Naive thymus-derived CD4-positive, alpha-beta T cell (primary cell): ENCODE data around the gene UCHL5. TPM values are rescaled to one million over a fixed set of nuclear protein-coding genes. Genes with fewer than 3 reads are reported as not detected.
"Not testable (repeated sequence)": the region's sequence is repeated elsewhere in the genome, so short reads cannot be mapped to it uniquely, and the experiment has no call there.

Experiments used
- ATAC-seq: fragments of 150-1000 bp; cut with Tn5 transposase; 2 replicates; pipeline ENCODE4 v1.10.0; 2021; ENCODE audit warnings: mild to moderate bottlenecking, moderate library complexity
- CTCF ChIA-PET: fragments of 350-600 bp; sonication (Branson Sonifier 250); formaldehyde crosslinking; loops from one replicate; lab custom pipeline; 2021; ENCODE audit warnings: antibody characterized with exemption; lab: Charles Lee
- POLR2A ChIA-PET: fragments of 350-600 bp; sonication (Branson Sonifier 250); formaldehyde crosslinking; loops from one replicate; lab custom pipeline; 2021; ENCODE audit warnings: antibody characterized with exemption, inconsistent platforms; lab: Charles Lee
- DNase-seq, 9 donors: peaks; one replicate each; pipeline versions ENCODE4 v3.0.0 to v3.0.0-alpha.2; 2020 to 2022; ENCODE audit warnings: mixed read lengths in 1 of 9
- H3K27ac ChIP-seq: one replicate; pipeline ENCODE4 v1.7.0; 2013; ENCODE audit warnings: mild to moderate bottlenecking, low read depth, low read length, moderate library complexity
- H3K27me3 ChIP-seq, 2 donors: one replicate each; pipeline ENCODE4 v1.7.0; 2013; ENCODE audit warnings: low read length in 2 of 2, mild to moderate bottlenecking in 2 of 2, moderate library complexity in 2 of 2; ENCODE audit not compliant: control insufficient read depth in 2 of 2, insufficient read depth in 2 of 2
- H3K36me3 ChIP-seq, 3 experiments: 1 replicate in 2 of 3; 2 replicates in 1 of 3; pipeline ENCODE4 v1.7.0; 2013; ENCODE audit warnings: low read length in 3 of 3, mild to moderate bottlenecking in 3 of 3, moderate library complexity in 1 of 3; ENCODE audit not compliant: insufficient read depth in 3 of 3, control insufficient read depth in 2 of 3
- H3K4me1 ChIP-seq, 2 donors: one replicate each; pipeline ENCODE4 v1.7.0; 2013; ENCODE audit warnings: low read length in 2 of 2, mild to moderate bottlenecking in 2 of 2, moderate library complexity in 1 of 2; ENCODE audit not compliant: control insufficient read depth in 2 of 2, insufficient read depth in 2 of 2
- H3K4me3 ChIP-seq: 2 replicates; pipeline ENCODE4 v1.7.0; 2013; ENCODE audit warnings: mild to moderate bottlenecking, low read length
- H3K9me3 ChIP-seq, 3 experiments: 1 replicate in 2 of 3; 2 replicates in 1 of 3; pipeline ENCODE4 v1.7.0; 2013; ENCODE audit warnings: low read length in 3 of 3; ENCODE audit not compliant: control insufficient read depth in 2 of 3
- H3K27ac Mint-ChIP-seq, 9 donors: one replicate each; pipeline ENCODE4 v1.8.0; 2020 to 2022; ENCODE audit warnings: mixed read lengths in 9 of 9, mild to moderate bottlenecking in 8 of 9, moderate library complexity in 5 of 9, inconsistent platforms in 2 of 9
- H3K27me3 Mint-ChIP-seq, 5 donors: one replicate each; pipeline ENCODE4 v1.8.0; 2021 to 2022; ENCODE audit warnings: mixed read lengths in 5 of 5, mild to moderate bottlenecking in 1 of 5
- H3K36me3 Mint-ChIP-seq, 5 donors: one replicate each; pipeline ENCODE4 v1.8.0; 2020 to 2022; ENCODE audit warnings: mixed read lengths in 5 of 5, mild to moderate bottlenecking in 3 of 5, inconsistent platforms in 1 of 5
- H3K4me1 Mint-ChIP-seq, 7 donors: one replicate each; pipeline ENCODE4 v1.8.0; 2020 to 2022; ENCODE audit warnings: mixed read lengths in 7 of 7, mild to moderate bottlenecking in 3 of 7, inconsistent platforms in 1 of 7
- H3K4me3 Mint-ChIP-seq, 10 donors: one replicate each; pipeline ENCODE4 v1.8.0; 2020 to 2022; ENCODE audit warnings: mild to moderate bottlenecking in 10 of 10, mixed read lengths in 10 of 10, moderate library complexity in 6 of 10, inconsistent platforms in 2 of 10
- H3K9me3 Mint-ChIP-seq, 11 donors: one replicate each; pipeline ENCODE4 v1.8.0; 2020 to 2022; ENCODE audit warnings: mixed read lengths in 11 of 11, mild to moderate bottlenecking in 4 of 11, inconsistent platforms in 1 of 11, moderate library complexity in 1 of 11
- intact Hi-C, 2 donors: fragments of 100-400 bp; cut with micrococcal nuclease; formaldehyde crosslinking; loops; one replicate each; pipeline ENCODE4 v1.15.1; 2023
- polyA plus RNA-seq, 2 donors: library from polyadenylated mRNA; unstranded; fragments of 300-500 nt; fragmentation: Illumina TruSeq; gene quantifications; one replicate each; pipeline ENCODE4 v1.2.3, GENCODE V29; 2021
- total RNA-seq, 6 experiments: library from RNA in 5 of 6; stranded (reverse) in 5 of 6; gene quantifications; 1 replicate in 5 of 6; 2 replicates in 1 of 6; pipeline ENCODE4 v1.2.3 and lab custom pipeline; 2021 to 2026

UCHL5 gene
- total and polyA plus RNA-seq, 7 experiments from 2014 or later, result 20.2 to 58.2 (median 37.4) TPM

DNA sequence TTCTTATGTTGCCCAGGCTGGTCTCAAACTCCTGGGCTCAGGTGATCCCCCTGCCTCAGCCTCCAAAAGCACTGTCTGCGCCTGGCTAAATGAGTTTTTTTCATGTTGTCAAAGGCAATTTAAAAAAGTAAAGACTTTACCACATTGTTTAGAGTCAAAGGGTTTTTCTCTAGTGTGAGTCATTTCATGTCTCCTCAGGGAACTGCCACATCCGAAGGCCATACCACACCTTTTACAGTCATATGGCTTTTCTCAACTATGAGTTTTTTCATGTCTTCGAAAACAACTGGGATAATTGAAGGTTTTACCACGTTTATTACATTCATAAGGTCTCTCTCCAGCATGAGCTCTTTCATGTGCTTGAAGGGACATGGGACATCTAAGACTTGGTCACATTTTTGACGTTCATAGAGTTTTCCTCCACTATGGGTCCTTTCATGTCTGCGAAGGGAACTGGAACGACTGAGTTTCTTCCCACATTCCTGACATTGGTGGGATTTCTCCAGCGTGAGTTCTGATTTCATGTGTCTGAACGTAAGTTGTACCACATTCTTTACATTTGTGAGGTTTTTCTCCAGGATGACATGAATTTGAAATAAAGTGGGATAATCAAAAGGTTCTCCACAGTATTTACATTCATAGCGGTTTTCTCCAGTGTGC, 65.6 kb downstream of the UCHL5 start:
- Histone ChIP-seq H3K9me3 (peaks cover 0 to 10% (median 0%) of the 10 kb centered on the region in 3 experiments), H3K27ac (no peak overlapping the region), H3K27me3 (no peaks in the 10 kb centered on the region), H3K4me3 (no peak overlapping the region), H3K36me3 (no peaks in the 10 kb centered on the region), H3K4me1 (no peaks in the 10 kb centered on the region)
- Mint-ChIP-seq H3K9me3 (peaks cover 0 to 24% (median 6%) of the 10 kb centered on the region in 11 donors), H3K27me3 (no peaks in the 10 kb centered on the region), H3K4me1 (peaks cover 0 to 6% (median 0%) of the 10 kb centered on the region in 7 donors), H3K4me3 (no peak overlapping the region), H3K27ac (no peak overlapping the region), H3K36me3 (peaks cover 3 to 43% (median 33%) of the 10 kb centered on the region in 5 donors)
- ATAC-seq (no peak), DNase-seq (no peak)
- intact Hi-C loops, result no loop called here
- CTCF ChIA-PET, result no interaction called here
- POLR2A ChIA-PET, result no interaction called here

DNA sequence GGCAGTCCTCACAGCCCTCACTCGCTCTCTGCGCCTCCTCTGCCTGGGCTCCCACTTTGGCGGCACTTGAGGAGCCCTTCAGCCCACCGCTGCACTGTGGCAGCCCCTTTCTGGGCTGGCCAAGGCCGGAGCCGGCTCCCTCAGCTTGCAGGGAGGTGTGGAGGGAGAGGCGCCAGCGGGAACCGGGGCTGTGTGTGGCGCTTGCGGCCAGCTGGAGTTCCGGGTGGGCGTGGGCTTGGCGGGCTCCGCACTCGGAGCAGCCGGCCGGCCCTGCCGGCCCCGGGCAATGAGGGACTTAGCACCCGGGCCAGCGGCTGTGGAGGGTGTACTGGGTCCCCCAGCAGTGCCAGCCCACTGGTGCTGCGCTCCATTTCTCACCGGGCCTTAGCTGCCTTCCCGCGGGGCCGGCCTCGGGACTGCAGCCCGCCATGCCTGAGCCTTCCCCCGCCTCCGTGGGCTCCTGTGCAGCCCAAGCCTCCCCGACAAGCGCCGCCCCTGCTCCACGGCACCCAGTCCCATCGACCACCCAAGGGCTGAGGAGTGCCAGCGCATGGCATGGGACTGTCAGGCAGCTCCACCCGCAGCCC, 72.3 kb downstream of the UCHL5 start:
- H3K36me3 ChIP-seq, ATAC-seq, POLR2A ChIA-PET, H3K9me3 Mint-ChIP-seq, H3K9me3 ChIP-seq, H3K27ac ChIP-seq, CTCF ChIA-PET, DNase-seq, H3K27ac Mint-ChIP-seq, H3K27me3 ChIP-seq, intact Hi-C loops, H3K4me3 Mint-ChIP-seq, H3K4me1 ChIP-seq, H3K27me3 Mint-ChIP-seq, H3K4me3 ChIP-seq: not testable (repeated sequence)
- H3K4me1 Mint-ChIP-seq, result peaks cover 0 to 16% (median 0%) of the 10 kb centered on the region in 7 donors
- H3K36me3 Mint-ChIP-seq, result peaks cover 0 to 17% (median 14%) of the 10 kb centered on the region in 5 donors

GRCh38 chr1:192986110-192986747, 72.9 kb downstream of the UCHL5 start:
- Histone ChIP-seq H3K9me3 (no peaks in the 10 kb centered on the region), H3K4me3 (no peak overlapping the region), H3K27me3 (no peaks in the 10 kb centered on the region), H3K4me1 (no peaks in the 10 kb centered on the region), H3K27ac (no peak overlapping the region), H3K36me3 (no peaks in the 10 kb centered on the region)
- peaks cover 0 to 18% (median 14%) of the 10 kb centered on the region in 5 donors for H3K36me3 Mint-ChIP-seq
- H3K9me3 Mint-ChIP-seq, result no peaks in the 10 kb centered on the region
- ChIA-PET CTCF (no interaction called here), POLR2A (no interaction called here)
- DNase-seq (peak in 1 of 9 donors; percentile 60), ATAC-seq (no peak)
- no peaks in the 10 kb centered on the region for H3K27me3 Mint-ChIP-seq
- intact Hi-C loops, result no loop called here
- peaks cover 0 to 16% (median 0%) of the 10 kb centered on the region in 7 donors for H3K4me1 Mint-ChIP-seq
- H3K4me3 Mint-ChIP-seq, result no peak overlapping the region
- H3K27ac Mint-ChIP-seq, result no peak overlapping the region

DNA sequence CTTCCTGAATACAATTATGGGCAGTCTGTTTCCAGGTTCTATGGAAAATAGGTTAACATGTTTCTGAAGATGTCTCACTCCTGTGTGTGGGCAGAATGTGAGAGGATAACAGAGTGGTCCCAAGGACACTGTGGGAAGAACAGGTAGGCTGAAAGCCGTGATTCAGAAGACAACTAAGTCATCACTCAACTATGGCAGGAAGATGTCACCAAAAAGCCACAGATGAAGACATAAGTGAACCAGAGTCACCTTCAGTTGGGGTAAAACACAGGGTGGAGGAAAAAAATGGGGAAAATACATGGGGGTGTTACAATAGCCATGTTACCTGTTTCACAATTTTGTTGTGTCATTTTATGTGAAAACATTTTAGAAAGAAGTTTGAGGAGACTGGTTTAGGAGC, 75.1 kb downstream of the UCHL5 start:
- peaks cover 0 to 16% (median 0%) of the 10 kb centered on the region in 7 donors for H3K4me1 Mint-ChIP-seq
- no peak overlapping the region for H3K4me3 Mint-ChIP-seq
- H3K9me3 ChIP-seq, result no peaks in the 10 kb centered on the region
- no peaks in the 10 kb centered on the region for H3K27me3 Mint-ChIP-seq
- no peaks in the 10 kb centered on the region for H3K27me3 ChIP-seq
- H3K36me3 Mint-ChIP-seq, result peaks cover 0 to 31% (median 28%) of the 10 kb centered on the region in 5 donors
- no peaks in the 10 kb centered on the region for H3K36me3 ChIP-seq
- intact Hi-C loops, result no loop called here
- ChIA-PET POLR2A (no interaction called here), CTCF (no interaction called here)
- no peak for DNase-seq
- H3K27ac ChIP-seq, result no peak overlapping the region
- H3K27ac Mint-ChIP-seq, result peak overlapping the region in 1 of 9 donors; percentile 16
- peak; percentile 12 for ATAC-seq
- no peaks in the 10 kb centered on the region for H3K9me3 Mint-ChIP-seq
- H3K4me3 ChIP-seq, result no peak overlapping the region
- no peaks in the 10 kb centered on the region for H3K4me1 ChIP-seq

DNA sequence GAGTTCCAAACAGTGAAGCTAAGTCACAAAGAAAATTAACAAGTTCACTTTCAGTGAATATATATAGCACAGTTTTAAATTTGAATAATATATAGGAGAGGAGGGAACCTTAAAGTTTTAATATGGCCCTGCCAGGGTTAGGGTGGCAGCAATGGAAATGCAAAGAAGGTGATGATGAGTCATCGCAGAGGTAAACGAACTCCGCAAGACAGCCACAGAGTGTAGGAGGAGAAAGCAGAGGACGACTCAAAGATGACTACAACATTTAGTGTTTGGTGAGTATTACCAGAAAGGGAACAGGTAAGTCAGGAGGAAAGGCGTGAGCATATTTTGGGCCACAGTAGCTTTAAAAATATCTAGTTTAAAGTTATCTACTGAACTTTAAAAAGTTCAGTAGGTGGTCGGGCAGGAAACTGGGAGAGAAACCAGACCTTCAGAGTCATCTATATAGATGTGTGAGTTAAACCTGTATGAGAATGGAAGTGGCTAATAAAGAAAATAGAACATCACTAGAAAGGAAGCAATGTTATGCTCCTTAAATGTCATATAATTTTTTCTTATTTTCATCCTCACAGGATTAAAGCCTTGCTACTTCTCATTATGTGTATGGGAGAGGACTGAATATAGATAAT, 75.7 kb downstream of the UCHL5 start:
- DNase-seq, result peak in 1 of 9 donors; percentile 34
- intact Hi-C loops, result no loop called here
- Histone ChIP-seq H3K36me3 (no peaks in the 10 kb centered on the region), H3K9me3 (no peaks in the 10 kb centered on the region), H3K27me3 (no peaks in the 10 kb centered on the region), H3K4me1 (no peaks in the 10 kb centered on the region), H3K4me3 (no peak overlapping the region), H3K27ac (no peak overlapping the region)
- Mint-ChIP-seq H3K36me3 (peaks cover 0 to 34% (median 30%) of the 10 kb centered on the region in 5 donors), H3K27me3 (no peaks in the 10 kb centered on the region), H3K4me1 (peaks cover 0 to 16% (median 0%) of the 10 kb centered on the region in 7 donors), H3K9me3 (no peaks in the 10 kb centered on the region), H3K27ac (peak overlapping the region in 1 of 9 donors; percentile 59), H3K4me3 (no peak overlapping the region)
- ChIA-PET CTCF (no interaction called here), POLR2A (no interaction called here)
- ATAC-seq, result no peak

- no peaks in the 10 kb centered on the region for H3K9me3 Mint-ChIP-seq
- peaks cover 0 to 18% (median 0%) of the 10 kb centered on the region in 7 donors for H3K4me1 Mint-ChIP-seq
- no peak overlapping the region for H3K27ac ChIP-seq
- no peaks in the 10 kb centered on the region for H3K27me3 Mint-ChIP-seq
- DNase-seq (no peak), ATAC-seq (no peak)
- no peaks in the 10 kb centered on the region for H3K4me1 ChIP-seq
- no peaks in the 10 kb centered on the region for H3K27me3 ChIP-seq
- POLR2A ChIA-PET, result interaction anchor here (0.5 kb wide), 1 partner anchor 23 kb away, joined by 4 read pairs; no protein-coding TSS in a partner anchor
- no peak overlapping the region for H3K4me3 ChIP-seq
- no peak overlapping the region for H3K4me3 Mint-ChIP-seq
- intact Hi-C loops, result no loop called here
- H3K36me3 Mint-ChIP-seq, result peaks cover 0 to 31% (median 26%) of the 10 kb centered on the region in 5 donors
- H3K27ac Mint-ChIP-seq, result no peak overlapping the region
- CTCF ChIA-PET, result no interaction called here
- H3K36me3 ChIP-seq, result no peaks in the 10 kb centered on the region
- no peaks in the 10 kb centered on the region for H3K9me3 ChIP-seq
Measured at GRCh38 chr1:192980856-192981255, 78.3 kb downstream of the UCHL5 start.
